HEK293T (cell line): ENCODE data around the gene IRF1.
"Not testable (repeated sequence)": the region's sequence is repeated elsewhere in the genome, so short reads cannot be mapped to it uniquely, and the experiment has no call there.

ENCODE experiments used
- CTCF ChIA-PET: fragments of 350-600 bp; formaldehyde crosslinking; extraction: SDS; loops from one replicate; lab custom pipeline; 2021; ENCODE audit warnings: antibody characterized with exemption, inconsistent platforms; lab: Yijun Ruan, JAX
- POLR2A ChIA-PET: fragments of 350-600 bp; formaldehyde crosslinking; extraction: SDS; loops from one replicate; lab custom pipeline; 2020; ENCODE audit warnings: antibody characterized with exemption, inconsistent platforms; lab: Yijun Ruan, JAX
- DNase-seq: peaks from one replicate; pipeline ENCODE4 v3.0.0; 2012; ENCODE audit warnings: mixed read lengths; ENCODE audit errors: extremely low spot score
- ARNT ChIP-seq: fragments of 450-650 bp; IDR thresholded peaks from 2 replicates; pipeline ENCODE4 v1.6.1; 2017; ENCODE audit warnings: mild to moderate bottlenecking
- BHLHE40 ChIP-seq: fragments of 450-650 bp; IDR thresholded peaks from 2 replicates; pipeline ENCODE4 v1.6.1; 2016; ENCODE audit warnings: mild to moderate bottlenecking, moderate library complexity, borderline replicate concordance
- CTBP1 ChIP-seq: fragments of 450-650 bp; IDR thresholded peaks from 2 replicates; pipeline ENCODE4 v1.6.1; 2016; ENCODE audit warnings: borderline replicate concordance
- ELF4 ChIP-seq: fragments of 450-650 bp; IDR thresholded peaks from 2 replicates; pipeline ENCODE4 v1.6.1; 2017; ENCODE audit warnings: antibody characterized with exemption
- FOXA1 ChIP-seq: fragments of 450-650 bp; IDR thresholded peaks from 2 replicates; pipeline ENCODE4 v1.6.1; 2016; ENCODE audit warnings: mild to moderate bottlenecking
- FOXK2 ChIP-seq: fragments of 450-650 bp; IDR thresholded peaks from 2 replicates; pipeline ENCODE4 v1.6.1; 2016; ENCODE audit warnings: mild to moderate bottlenecking
- FOXM1 ChIP-seq: fragments of 450-650 bp; IDR thresholded peaks from 2 replicates; pipeline ENCODE4 v1.6.1; 2017; ENCODE audit warnings: mild to moderate bottlenecking, borderline replicate concordance
- HDGF ChIP-seq: fragments of 450-650 bp; IDR thresholded peaks from 2 replicates; pipeline ENCODE4 v1.6.1; 2017; ENCODE audit warnings: antibody characterized with exemption, borderline replicate concordance
- L3MBTL2 ChIP-seq: fragments of 450-650 bp; conservative IDR thresholded peaks from 2 replicates; pipeline ENCODE4 v1.6.1; 2016; ENCODE audit warnings: mild to moderate bottlenecking
- LEF1 ChIP-seq: fragments of 450-650 bp; IDR thresholded peaks from 2 replicates; pipeline ENCODE4 v1.6.1; 2017; ENCODE audit warnings: mild to moderate bottlenecking, borderline replicate concordance
- NFRKB ChIP-seq: fragments of 450-650 bp; IDR thresholded peaks from 2 replicates; pipeline ENCODE4 v1.6.1; 2016; ENCODE audit warnings: mild to moderate bottlenecking, moderate library complexity
- SP1 ChIP-seq: fragments of 450-650 bp; IDR thresholded peaks from 2 replicates; pipeline ENCODE4 v1.6.1; 2017
- SUZ12 ChIP-seq: fragments of 450-650 bp; IDR thresholded peaks from 2 replicates; pipeline ENCODE4 v1.6.1; 2016; ENCODE audit warnings: mild to moderate bottlenecking
- TARDBP ChIP-seq: fragments of 450-650 bp; IDR thresholded peaks from 2 replicates; pipeline ENCODE4 v1.6.1; 2016
- ZNF384 ChIP-seq: fragments of 450-650 bp; IDR thresholded peaks from 2 replicates; pipeline ENCODE4 v1.6.1; 2016
- TF ChIP-seq, protein P1 (sequence below): fragments of 450-650 bp; IDR thresholded peaks from 2 replicates; pipeline ENCODE4 v1.6.1; 2016

Gene IRF1

GRCh38 chr5:132526974-132527564 lies 36.5 kb upstream of the IRF1 start:
- no peak for DNase-seq
- no peak for TF ChIP-seq ELF4
- no peak for TF ChIP-seq FOXK2
- TF ChIP-seq TARDBP, result no peak
- TF ChIP-seq, protein P1, sequence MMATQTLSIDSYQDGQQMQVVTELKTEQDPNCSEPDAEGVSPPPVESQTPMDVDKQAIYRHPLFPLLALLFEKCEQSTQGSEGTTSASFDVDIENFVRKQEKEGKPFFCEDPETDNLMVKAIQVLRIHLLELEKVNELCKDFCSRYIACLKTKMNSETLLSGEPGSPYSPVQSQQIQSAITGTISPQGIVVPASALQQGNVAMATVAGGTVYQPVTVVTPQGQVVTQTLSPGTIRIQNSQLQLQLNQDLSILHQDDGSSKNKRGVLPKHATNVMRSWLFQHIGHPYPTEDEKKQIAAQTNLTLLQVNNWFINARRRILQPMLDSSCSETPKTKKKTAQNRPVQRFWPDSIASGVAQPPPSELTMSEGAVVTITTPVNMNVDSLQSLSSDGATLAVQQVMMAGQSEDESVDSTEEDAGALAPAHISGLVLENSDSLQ, result no peak
- TF ChIP-seq ZNF384, result no peak
- TF ChIP-seq FOXA1, result no peak
- no peak for TF ChIP-seq HDGF
- no peak for TF ChIP-seq SUZ12
- no peak for TF ChIP-seq SP1
- TF ChIP-seq ARNT, result no peak
- TF ChIP-seq FOXM1, result no peak
- TF ChIP-seq LEF1, result no peak
- TF ChIP-seq NFRKB, result no peak
- CTCF ChIA-PET, result interaction anchor here (0.6 to 2.3 kb wide), 18 partner anchors 11 to 339 kb away, joined by 3 to 18 read pairs (median 3); partner anchors contain the start of genes GDF9 and UQCRQ
- POLR2A ChIA-PET, result no interaction called here

- POLR2A ChIA-PET, result no interaction called here
- DNase-seq, result peak; percentile 69
Observed at GRCh38 chr5:132526290-132526973, 35.9 kb upstream of the IRF1 start.

GRCh38 chr5:132525299-132525724 lies 34.7 kb upstream of the IRF1 start:
- TF ChIP-seq BHLHE40, result no peak
- TF ChIP-seq ELF4, result no peak
- TF ChIP-seq CTBP1, result no peak
- TF ChIP-seq SP1, result no peak
- TF ChIP-seq HDGF, result no peak
- no peak for TF ChIP-seq LEF1
- TF ChIP-seq ARNT, result no peak
- no peak for TF ChIP-seq FOXM1
- TF ChIP-seq, protein P1, result no peak
- TF ChIP-seq NFRKB, result no peak
- no peak for TF ChIP-seq L3MBTL2
- TF ChIP-seq FOXK2, result no peak
- TF ChIP-seq TARDBP, result no peak
- no peak for TF ChIP-seq FOXA1
- TF ChIP-seq ZNF384, result no peak
- TF ChIP-seq SUZ12, result no peak
- ChIA-PET CTCF (interaction anchor here (0.7 to 2.3 kb wide), 3 partner anchors 19 to 1006 kb away, joined by 4 to 18 read pairs (median 7); no protein-coding TSS in a partner anchor), POLR2A (no interaction called here)
- DNase-seq, result no peak

More at GRCh38 chr5:132526290-132526973, 35.9 kb upstream of the IRF1 start:
- TF ChIP-seq HDGF (no peak), L3MBTL2 (no peak), SP1 (no peak), BHLHE40 (no peak), ZNF384 (no peak), LEF1 (no peak), CTBP1 (no peak), NFRKB (no peak)
- TF ChIP-seq, protein P1, result no peak
- CTCF ChIA-PET, result interaction anchor here (0.6 to 2.3 kb wide), 23 partner anchors 12 to 346 kb away, joined by 3 to 18 read pairs (median 3); partner anchors contain the start of genes GDF9 and UQCRQ

GRCh38 chr5:132524877-132525276 lies 34.3 kb upstream of the IRF1 start:
- CTCF ChIA-PET, POLR2A ChIA-PET, DNase-seq: not testable (repeated sequence)

- CTCF ChIA-PET, result interaction anchor here (0.6 kb wide), 1 partner anchor 449 kb away, joined by 3 read pairs; no protein-coding TSS in a partner anchor
- POLR2A ChIA-PET, DNase-seq: not testable (repeated sequence)
Observed at GRCh38 chr5:132522067-132522466, 31.5 kb upstream of the IRF1 start.

- CTCF ChIA-PET, DNase-seq, POLR2A ChIA-PET: not testable (repeated sequence)
Observed at GRCh38 chr5:132513618-132514336, 23.2 kb upstream of the IRF1 start.
